H9 (cell line): ENCODE results near the gene ODC1. TPM values are rescaled to one million over a fixed set of nuclear protein-coding genes. Genes with fewer than 3 reads are reported as not detected.

ENCODE experiments used
- DNase-seq: peaks from one replicate; pipeline ENCODE4 v3.0.0-alpha.2; 2017
- H2AFZ ChIP-seq: one replicate; pipeline ENCODE4 v1.6.1; 2013; ENCODE audit warnings: mild to moderate bottlenecking, low read length, control low read depth, moderate library complexity
- H2AK5ac ChIP-seq: 2 replicates; pipeline ENCODE4 v1.6.1; 2013; ENCODE audit warnings: low read length, control low read depth, mixed read lengths; ENCODE audit not compliant: insufficient read length
- H2BK120ac ChIP-seq: one replicate; pipeline ENCODE4 v1.6.1; 2013; ENCODE audit warnings: low read depth, mild to moderate bottlenecking, low read length, control low read depth, inconsistent platforms; ENCODE audit not compliant: poor library complexity, severe bottlenecking
- H2BK12ac ChIP-seq: 2 replicates; pipeline ENCODE4 v1.6.1; 2013; ENCODE audit warnings: low read length, control low read depth, mixed read lengths, low read depth; ENCODE audit not compliant: insufficient read length
- H2BK15ac ChIP-seq: 2 replicates; pipeline ENCODE4 v1.6.1; 2013; ENCODE audit warnings: low read depth, low read length, control low read depth
- H2BK20ac ChIP-seq: one replicate; pipeline ENCODE4 v1.6.1; 2013; ENCODE audit warnings: low read depth, mild to moderate bottlenecking, low read length, control low read depth, inconsistent platforms; ENCODE audit not compliant: poor library complexity, severe bottlenecking
- H2BK5ac ChIP-seq: 2 replicates; pipeline ENCODE4 v1.6.1; 2013; ENCODE audit warnings: low read length, control low read depth, mixed read lengths; ENCODE audit not compliant: insufficient read length
- H3K14ac ChIP-seq: 2 replicates; pipeline ENCODE4 v1.6.1; 2013; ENCODE audit warnings: low read length, control low read depth; ENCODE audit not compliant: insufficient read depth
- H3K18ac ChIP-seq: 2 replicates; pipeline ENCODE4 v1.6.1; 2013; ENCODE audit warnings: low read depth, mild to moderate bottlenecking, mixed read lengths, low read length, control low read depth; ENCODE audit not compliant: insufficient read length
- H3K23ac ChIP-seq: 2 replicates; pipeline ENCODE4 v1.6.1; 2013; ENCODE audit warnings: low read length, control low read depth, mixed read lengths, low read depth; ENCODE audit not compliant: insufficient read length
- H3K23me2 ChIP-seq: 2 replicates; pipeline ENCODE4 v1.6.1; 2013; ENCODE audit warnings: low read depth, mild to moderate bottlenecking, mixed read lengths, low read length, control low read depth; ENCODE audit not compliant: insufficient read length, poor library complexity, severe bottlenecking
- H3K27ac ChIP-seq: 2 replicates; pipeline ENCODE4 v1.5.1; 2013; ENCODE audit warnings: low read length, control low read depth, mixed read lengths, low read depth; ENCODE audit not compliant: insufficient read length
- H3K27me3 ChIP-seq: 2 replicates; pipeline ENCODE4 v1.6.1; 2013; ENCODE audit warnings: low read length, control low read depth, inconsistent platforms; ENCODE audit not compliant: insufficient read depth
- H3K4ac ChIP-seq: 2 replicates; pipeline ENCODE4 v1.6.1; 2013; ENCODE audit warnings: low read depth, mild to moderate bottlenecking, control low read depth, inconsistent platforms, low read length, moderate library complexity
- H3K4me1 ChIP-seq: 2 replicates; pipeline ENCODE4 v1.6.1; 2013; ENCODE audit warnings: low read length, control low read depth, inconsistent platforms; ENCODE audit not compliant: insufficient read depth
- H3K4me2 ChIP-seq: 2 replicates; pipeline ENCODE4 v1.6.1; 2013; ENCODE audit warnings: low read length, control low read depth, mixed read lengths; ENCODE audit not compliant: insufficient read length, insufficient read depth
- H3K56ac ChIP-seq: 2 replicates; pipeline ENCODE4 v1.6.1; 2013; ENCODE audit warnings: low read depth, mild to moderate bottlenecking, mixed read lengths, low read length, control low read depth; ENCODE audit not compliant: insufficient read length
- H3K79me1 ChIP-seq: 2 replicates; pipeline ENCODE4 v1.6.1; 2013; ENCODE audit warnings: low read depth, mild to moderate bottlenecking, moderate library complexity, low read length, control low read depth, inconsistent platforms; ENCODE audit not compliant: insufficient read depth, poor library complexity, severe bottlenecking
- H3K79me2 ChIP-seq: 2 replicates; pipeline ENCODE4 v1.6.1; 2013; ENCODE audit warnings: low read length, control low read depth, inconsistent platforms; ENCODE audit not compliant: insufficient read depth
- H3K9ac ChIP-seq: 2 replicates; pipeline ENCODE4 v1.6.1; 2013; ENCODE audit warnings: low read length, control low read depth, mixed read lengths; ENCODE audit not compliant: insufficient read length; ENCODE audit errors: extremely low read depth
- H3K9me3 ChIP-seq: one replicate; pipeline ENCODE4 v1.6.1; 2013; ENCODE audit warnings: low read depth, low read length, inconsistent platforms; ENCODE audit not compliant: control insufficient read depth
- H3T11ph ChIP-seq: one replicate; pipeline ENCODE4 v1.6.1; 2013; ENCODE audit warnings: mild to moderate bottlenecking, low read length, control low read depth, inconsistent platforms
- H4K20me1 ChIP-seq: one replicate; pipeline ENCODE4 v1.6.1; 2013; ENCODE audit not compliant: control insufficient read depth, insufficient read length, insufficient read depth
- H4K5ac ChIP-seq: 2 replicates; pipeline ENCODE4 v1.6.1; 2013; ENCODE audit warnings: low read depth, mild to moderate bottlenecking, mixed read lengths, low read length, control low read depth; ENCODE audit not compliant: insufficient read length
- H4K8ac ChIP-seq: replicated peaks from 2 replicates; pipeline ENCODE4 v1.6.1; 2013; ENCODE audit warnings: low read length, control low read depth, mixed read lengths, low read depth; ENCODE audit not compliant: insufficient read length
- H4K91ac ChIP-seq: 2 replicates; pipeline ENCODE4 v1.6.1; 2013; ENCODE audit warnings: low read depth, mild to moderate bottlenecking, moderate library complexity, mixed read lengths, low read length, control low read depth; ENCODE audit not compliant: insufficient read length
- H3K27ac Mint-ChIP-seq, 3 experiments: 2 replicates in 2 of 3; 3 replicates in 1 of 3; pipeline ENCODE4 v1.8.0; 2020 to 2021; ENCODE audit warnings: mixed read lengths in 3 of 3, mild to moderate bottlenecking in 1 of 3, moderate library complexity in 1 of 3
- H3K27me3 Mint-ChIP-seq: 2 replicates; pipeline ENCODE4 v1.8.0; 2021; ENCODE audit warnings: low read depth, mild to moderate bottlenecking, moderate library complexity, mixed read lengths
- H3K36me3 Mint-ChIP-seq, 3 experiments: 2 replicates in 2 of 3; 3 replicates in 1 of 3; pipeline ENCODE4 v1.8.0; 2020 to 2021; ENCODE audit warnings: low read depth in 3 of 3, mixed read lengths in 3 of 3; ENCODE audit not compliant: insufficient read depth in 1 of 3
- H3K4me1 Mint-ChIP-seq, 2 experiments: 2 replicates each; pipeline ENCODE4 v1.8.0; 2020; ENCODE audit warnings: mixed read lengths in 2 of 2
- H3K4me3 Mint-ChIP-seq, 2 experiments: 2 replicates in 1 of 2; 3 replicates in 1 of 2; pipeline ENCODE4 v1.8.0; 2020 to 2021; ENCODE audit warnings: mild to moderate bottlenecking in 2 of 2, mixed read lengths in 2 of 2, moderate library complexity in 1 of 2
- H3K9me3 Mint-ChIP-seq, 2 experiments: 2 replicates in 1 of 2; 3 replicates in 1 of 2; pipeline ENCODE4 v1.8.0; 2020; ENCODE audit warnings: mild to moderate bottlenecking in 2 of 2, mixed read lengths in 2 of 2, moderate library complexity in 1 of 2
- CTCF ChIP-seq: fragments of 200-600 bp; sonication (generic); conservative IDR thresholded peaks from 3 replicates; pipeline ENCODE4 v1.8.0; 2021; ENCODE audit warnings: antibody characterized with exemption, mild to moderate bottlenecking
- WGBS: extraction: QIAGEN DNeasy Blood & Tissue Kit; methylation state at CpG from one replicate; pipeline ENCODE4 v1.1.7; 2013; ENCODE audit warnings: missing lambda C conversion rate, low lambda C conversion rate, mixed read lengths; ENCODE audit not compliant: insufficient read length; ENCODE audit errors: extremely low coverage; 5-methylcytosine and 5-hydroxymethylcytosine counted together
- total RNA-seq: library from RNA; stranded (reverse); gene quantifications from 2 replicates; pipeline ENCODE4 v1.2.1, GENCODE V29; 2021

Gene ODC1
- total RNA-seq, 1 experiment from 2014 or later = 48.3 TPM

GRCh38 chr2:10395893-10396292 lies 52.2 kb downstream of the ODC1 start:
- Mint-ChIP-seq H3K36me3 (peaks cover 0 to 12% (median 9%) of the 10 kb centered on the region in 3 experiments; a peak in 5 of 7 replicates), H3K27ac (no peak overlapping the region)
- no peak overlapping the region for H3K23ac ChIP-seq

More at GRCh38 chr2:10395893-10396292, 52.2 kb downstream of the ODC1 start:
- Histone ChIP-seq H4K20me1 (no peaks in the 10 kb centered on the region), H3K14ac (no peak overlapping the region), H3K23me2 (no peaks in the 10 kb centered on the region), H3K27ac (no peak overlapping the region), H3K4ac (no peak overlapping the region), H3T11ph (no peak overlapping the region), H3K18ac (no peak overlapping the region), H3K4me2 (no peak overlapping the region), H2BK12ac (no peak overlapping the region), H2BK5ac (no peak overlapping the region), H4K5ac (no peak overlapping the region), H4K91ac (no peak overlapping the region), H2BK120ac (no peak overlapping the region), H3K9ac (no peak overlapping the region), H3K79me1 (no peaks in the 10 kb centered on the region), H3K27me3 (no peaks in the 10 kb centered on the region), H3K79me2 (no peaks in the 10 kb centered on the region), H2BK20ac (no peak overlapping the region), H2BK15ac (no peak overlapping the region), H2AFZ (no peak overlapping the region), H3K56ac (no peak overlapping the region), H3K4me1 (peaks cover 6% of the 10 kb centered on the region; the same call in 1 of the 2 replicates), H4K8ac (no peak overlapping the region), H2AK5ac (no peak overlapping the region), H3K9me3 (no peaks in the 10 kb centered on the region)
- H3K4me1 Mint-ChIP-seq = peaks cover 21 to 22% of the 10 kb centered on the region in 2 experiments
- no peak overlapping the region; a peak in 1 of 5 replicates for H3K4me3 Mint-ChIP-seq
- DNase-seq = no peak
- no peak for TF ChIP-seq CTCF
- peaks cover 2% of the 10 kb centered on the region for H3K27me3 Mint-ChIP-seq
- no CpG with 5 or more reads among the region's 14 CpGs for WGBS
- H3K9me3 Mint-ChIP-seq = peaks cover 3 to 12% of the 10 kb centered on the region in 2 experiments
